Body of pancreas (tissue), 4 donors: ENCODE measurements around the gene TBL1XR1.

Experiments
- POLR2A ChIP-seq, 3 donors: fragments of 450-650 bp; IDR thresholded peaks; one replicate each; pipeline ENCODE4 v1.6.1; 2016; ENCODE audit warnings: antibody characterized with exemption in 3 of 3, mild to moderate bottlenecking in 2 of 3
- TF ChIP-seq, protein P1 (sequence below), 7 experiments: fragments of 450-650 bp in 4 of 7; fragments of 200-600 bp in 3 of 7; sonication (generic) in 3 of 7; IDR thresholded peaks; one replicate each; pipeline ENCODE4 v1.5.1; 2016 to 2019; ENCODE audit warnings: antibody characterized with exemption in 7 of 7

DNA sequence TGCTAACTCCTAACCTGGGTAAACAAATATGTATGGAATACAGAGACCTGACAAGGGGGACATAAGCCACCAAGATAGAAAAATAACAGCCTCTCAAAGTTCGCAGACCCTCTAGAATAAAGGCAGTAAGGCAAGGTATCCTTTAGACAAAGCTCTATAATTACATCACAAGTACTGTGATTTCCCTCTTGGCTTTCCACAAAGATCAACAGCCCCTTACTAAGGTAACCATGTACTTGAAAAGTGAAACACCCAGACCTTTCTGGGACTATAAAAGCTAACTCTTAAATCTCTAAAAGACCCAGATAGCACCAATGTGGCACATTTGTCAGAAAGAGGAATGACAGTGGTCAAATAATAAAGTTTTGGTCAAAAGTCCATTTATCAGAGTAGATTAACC is 51.9 kb downstream of the TBL1XR1 start:
- TF ChIP-seq, protein P1, sequence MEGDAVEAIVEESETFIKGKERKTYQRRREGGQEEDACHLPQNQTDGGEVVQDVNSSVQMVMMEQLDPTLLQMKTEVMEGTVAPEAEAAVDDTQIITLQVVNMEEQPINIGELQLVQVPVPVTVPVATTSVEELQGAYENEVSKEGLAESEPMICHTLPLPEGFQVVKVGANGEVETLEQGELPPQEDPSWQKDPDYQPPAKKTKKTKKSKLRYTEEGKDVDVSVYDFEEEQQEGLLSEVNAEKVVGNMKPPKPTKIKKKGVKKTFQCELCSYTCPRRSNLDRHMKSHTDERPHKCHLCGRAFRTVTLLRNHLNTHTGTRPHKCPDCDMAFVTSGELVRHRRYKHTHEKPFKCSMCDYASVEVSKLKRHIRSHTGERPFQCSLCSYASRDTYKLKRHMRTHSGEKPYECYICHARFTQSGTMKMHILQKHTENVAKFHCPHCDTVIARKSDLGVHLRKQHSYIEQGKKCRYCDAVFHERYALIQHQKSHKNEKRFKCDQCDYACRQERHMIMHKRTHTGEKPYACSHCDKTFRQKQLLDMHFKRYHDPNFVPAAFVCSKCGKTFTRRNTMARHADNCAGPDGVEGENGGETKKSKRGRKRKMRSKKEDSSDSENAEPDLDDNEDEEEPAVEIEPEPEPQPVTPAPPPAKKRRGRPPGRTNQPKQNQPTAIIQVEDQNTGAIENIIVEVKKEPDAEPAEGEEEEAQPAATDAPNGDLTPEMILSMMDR (IDR thresholded peaks at IDR 0.05), result no peak
- TF ChIP-seq POLR2A (IDR thresholded peaks at IDR 0.05), result no peak
